Gastrocnemius medialis (tissue), 4 donors: ENCODE measurements around the gene ATOH7.

Experiments used
- POLR2A ChIP-seq, 2 donors: fragments of 450-650 bp; IDR thresholded peaks; one replicate each; pipeline ENCODE4 v1.6.1; 2017; ENCODE audit warnings: antibody characterized with exemption in 2 of 2, mild to moderate bottlenecking in 2 of 2, moderate library complexity in 2 of 2
- TF ChIP-seq, protein P1 (sequence below), 5 experiments: fragments of 450-650 bp in 3 of 5; fragments of 200-600 bp in 2 of 5; sonication (generic) in 2 of 5; IDR thresholded peaks in 4 of 5; conservative IDR thresholded peaks in 1 of 5; 1 replicate in 4 of 5; 2 replicates in 1 of 5; pipeline ENCODE4 v1.5.1; 2016 to 2019; ENCODE audit warnings: antibody characterized with exemption in 5 of 5, mild to moderate bottlenecking in 3 of 5, moderate library complexity in 3 of 5

- TF ChIP-seq, protein P1, sequence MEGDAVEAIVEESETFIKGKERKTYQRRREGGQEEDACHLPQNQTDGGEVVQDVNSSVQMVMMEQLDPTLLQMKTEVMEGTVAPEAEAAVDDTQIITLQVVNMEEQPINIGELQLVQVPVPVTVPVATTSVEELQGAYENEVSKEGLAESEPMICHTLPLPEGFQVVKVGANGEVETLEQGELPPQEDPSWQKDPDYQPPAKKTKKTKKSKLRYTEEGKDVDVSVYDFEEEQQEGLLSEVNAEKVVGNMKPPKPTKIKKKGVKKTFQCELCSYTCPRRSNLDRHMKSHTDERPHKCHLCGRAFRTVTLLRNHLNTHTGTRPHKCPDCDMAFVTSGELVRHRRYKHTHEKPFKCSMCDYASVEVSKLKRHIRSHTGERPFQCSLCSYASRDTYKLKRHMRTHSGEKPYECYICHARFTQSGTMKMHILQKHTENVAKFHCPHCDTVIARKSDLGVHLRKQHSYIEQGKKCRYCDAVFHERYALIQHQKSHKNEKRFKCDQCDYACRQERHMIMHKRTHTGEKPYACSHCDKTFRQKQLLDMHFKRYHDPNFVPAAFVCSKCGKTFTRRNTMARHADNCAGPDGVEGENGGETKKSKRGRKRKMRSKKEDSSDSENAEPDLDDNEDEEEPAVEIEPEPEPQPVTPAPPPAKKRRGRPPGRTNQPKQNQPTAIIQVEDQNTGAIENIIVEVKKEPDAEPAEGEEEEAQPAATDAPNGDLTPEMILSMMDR (IDR thresholded peaks at IDR 0.05 in 4 of 5, conservative IDR thresholded peaks at IDR 0.05 in 1 of 5), result no peak
- no peak for TF ChIP-seq POLR2A (IDR thresholded peaks at IDR 0.05)
Measured at GRCh38 chr10:68233046-68233445, 1.1 kb upstream of the ATOH7 start.
